ENCODE measurements around the gene HEXD. TPM values are rescaled to one million over a fixed set of nuclear protein-coding genes. Genes with fewer than 3 reads are reported as not detected.

HEXD gene
- total and polyA plus RNA-seq, 10 of the 15 experiments (the other 5 are each of a cell fraction or from before 2014, with no cell fraction given) = 1.6 to 24.2 (median 7.0) TPM

DNA sequence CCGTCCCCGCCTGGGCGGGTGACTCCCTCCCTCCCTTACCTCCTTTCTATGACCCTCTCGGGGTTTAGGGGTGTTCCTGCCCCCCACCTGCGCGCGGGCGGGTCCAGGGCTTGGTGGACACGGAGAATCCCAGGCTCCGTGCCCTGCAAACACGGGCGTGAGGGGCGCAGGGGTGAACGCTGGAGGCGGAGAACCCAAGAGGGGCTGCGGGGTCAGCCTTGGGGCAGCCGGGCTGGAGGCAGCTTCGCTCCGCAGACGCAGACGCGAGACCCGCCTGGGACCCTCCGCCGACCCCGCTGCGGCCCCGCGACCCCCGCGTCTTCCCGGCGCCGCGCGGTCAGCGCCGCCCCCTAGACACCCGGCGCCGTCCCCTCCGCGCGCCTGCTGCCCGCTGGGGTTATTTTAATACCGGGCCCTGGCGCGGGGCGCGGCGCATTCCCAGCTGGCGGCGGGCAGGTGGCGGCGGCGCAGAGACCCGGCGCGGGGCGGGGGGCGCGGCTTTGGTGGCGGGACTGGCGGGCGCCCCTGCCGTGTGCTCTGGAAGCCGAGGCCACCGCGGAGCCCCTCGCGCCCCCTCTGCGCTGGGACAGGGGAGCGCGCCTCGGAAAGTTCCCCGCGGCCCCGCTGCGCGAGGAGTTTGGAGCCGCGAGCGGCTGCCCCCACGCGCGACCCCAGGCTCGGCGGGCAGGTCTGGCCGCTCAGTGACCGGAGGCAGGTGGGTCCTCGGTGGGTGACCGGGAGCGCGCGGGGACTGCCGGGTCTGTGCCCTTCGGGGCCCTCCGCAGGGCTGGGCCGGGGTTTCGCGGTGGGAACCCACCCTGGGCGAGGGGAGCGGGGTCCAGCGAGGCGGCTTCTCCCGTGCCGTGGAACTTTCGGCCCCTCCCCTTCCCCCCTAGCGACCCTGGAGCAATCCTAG is 46.6 kb upstream of the HEXD start, which contains the start of gene UTS2R (continued):
- TF ChIP-seq, protein P1, sequence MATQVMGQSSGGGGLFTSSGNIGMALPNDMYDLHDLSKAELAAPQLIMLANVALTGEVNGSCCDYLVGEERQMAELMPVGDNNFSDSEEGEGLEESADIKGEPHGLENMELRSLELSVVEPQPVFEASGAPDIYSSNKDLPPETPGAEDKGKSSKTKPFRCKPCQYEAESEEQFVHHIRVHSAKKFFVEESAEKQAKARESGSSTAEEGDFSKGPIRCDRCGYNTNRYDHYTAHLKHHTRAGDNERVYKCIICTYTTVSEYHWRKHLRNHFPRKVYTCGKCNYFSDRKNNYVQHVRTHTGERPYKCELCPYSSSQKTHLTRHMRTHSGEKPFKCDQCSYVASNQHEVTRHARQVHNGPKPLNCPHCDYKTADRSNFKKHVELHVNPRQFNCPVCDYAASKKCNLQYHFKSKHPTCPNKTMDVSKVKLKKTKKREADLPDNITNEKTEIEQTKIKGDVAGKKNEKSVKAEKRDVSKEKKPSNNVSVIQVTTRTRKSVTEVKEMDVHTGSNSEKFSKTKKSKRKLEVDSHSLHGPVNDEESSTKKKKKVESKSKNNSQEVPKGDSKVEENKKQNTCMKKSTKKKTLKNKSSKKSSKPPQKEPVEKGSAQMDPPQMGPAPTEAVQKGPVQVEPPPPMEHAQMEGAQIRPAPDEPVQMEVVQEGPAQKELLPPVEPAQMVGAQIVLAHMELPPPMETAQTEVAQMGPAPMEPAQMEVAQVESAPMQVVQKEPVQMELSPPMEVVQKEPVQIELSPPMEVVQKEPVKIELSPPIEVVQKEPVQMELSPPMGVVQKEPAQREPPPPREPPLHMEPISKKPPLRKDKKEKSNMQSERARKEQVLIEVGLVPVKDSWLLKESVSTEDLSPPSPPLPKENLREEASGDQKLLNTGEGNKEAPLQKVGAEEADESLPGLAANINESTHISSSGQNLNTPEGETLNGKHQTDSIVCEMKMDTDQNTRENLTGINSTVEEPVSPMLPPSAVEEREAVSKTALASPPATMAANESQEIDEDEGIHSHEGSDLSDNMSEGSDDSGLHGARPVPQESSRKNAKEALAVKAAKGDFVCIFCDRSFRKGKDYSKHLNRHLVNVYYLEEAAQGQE (IDR thresholded peaks at IDR 0.05; ENCODE audit: low read depth, low read length) = no peak

DNA sequence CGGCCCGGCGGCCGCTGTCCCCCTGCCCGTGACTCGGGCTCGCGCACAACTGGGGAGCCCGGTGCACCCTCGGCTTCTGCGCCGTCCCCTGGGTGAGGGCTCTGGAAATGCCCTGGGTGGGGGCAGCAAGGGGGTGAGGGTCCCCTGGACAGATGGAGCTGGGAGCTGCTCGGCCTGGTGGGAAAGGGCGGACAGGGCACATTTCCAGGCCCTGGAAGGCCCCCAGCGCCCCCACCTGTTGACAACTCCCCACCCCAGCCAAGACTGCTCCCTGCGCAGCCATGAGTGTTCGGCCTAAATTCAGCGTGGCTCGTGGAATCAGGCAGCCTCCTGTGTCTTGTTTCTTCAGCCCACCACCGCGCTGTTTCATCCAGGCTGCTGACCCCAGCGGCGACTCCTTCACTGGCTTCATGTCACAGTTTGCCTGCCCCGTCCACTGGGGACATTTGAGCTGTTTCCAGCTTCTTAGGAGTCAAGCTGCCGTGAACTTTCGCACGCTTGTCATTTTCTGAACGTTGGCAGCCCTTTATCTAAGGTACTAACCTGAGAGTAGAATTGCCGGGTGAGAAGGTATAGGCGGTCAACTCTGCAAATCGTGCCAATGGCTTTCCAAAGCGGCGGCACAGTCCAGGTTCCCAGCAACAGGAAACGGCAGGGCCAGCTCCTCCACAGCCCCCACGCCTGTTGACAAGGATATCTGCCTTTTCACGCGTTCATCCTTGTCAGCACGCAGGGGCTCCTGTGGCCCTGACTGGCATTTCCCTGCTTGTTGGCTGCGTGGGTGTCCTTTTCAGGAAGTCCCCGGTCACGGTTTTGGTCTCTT is 45.7 kb upstream of the HEXD start:
- Histone ChIP-seq H3K4me1 (ENCODE audit: control insufficient read depth, insufficient read depth, low read length) (peaks cover 12% of the 10 kb centered on the region), H3K4me2 (ENCODE audit: control insufficient read depth, insufficient read depth) (no peak overlapping the region), H3K36me3 (ENCODE audit: control insufficient read depth in 2 of 2, insufficient read depth in 2 of 2, low read length in 1 of 2) (no peaks in the 10 kb centered on the region), H3K79me2 (ENCODE audit: control insufficient read depth, insufficient read depth, low read length) (no peaks in the 10 kb centered on the region), H3K27me3 (replicated peaks in 1 of 2; ENCODE audit: control insufficient read depth in 2 of 2, insufficient read depth in 2 of 2, low read length in 1 of 2) (peaks cover 0 to 4% of the 10 kb centered on the region in 2 experiments; a peak in 2 of 4 replicates), H3K9me3 (replicated peaks; ENCODE audit: control insufficient read depth, insufficient read depth, low read length) (no peaks in the 10 kb centered on the region), H3K9ac (ENCODE audit: control insufficient read depth, insufficient read depth, low read length) (no peak overlapping the region), H4K20me1 (ENCODE audit: control insufficient read depth, insufficient read depth) (no peaks in the 10 kb centered on the region), H3K4me3 (no peak overlapping the region), H2AFZ (ENCODE audit: control insufficient read depth, low read depth, low read length) (no peak overlapping the region), H3K27ac (ENCODE audit: control insufficient read depth, insufficient read depth) (no peak overlapping the region)
- ChIA-PET CTCF (interaction anchor here (1.0 to 1.5 kb wide), 2 partner anchors 35 to 167 kb away, joined by 3 to 4 read pairs; no protein-coding TSS in a partner anchor), POLR2A (no interaction called here), RAD21 (ENCODE audit: unreplicated experiment) (no interaction called here), SMC1A (ENCODE audit: uncharacterized antibody, unreplicated experiment) (interaction anchor here (0.9 kb wide), 1 partner anchor 31 kb away, joined by 3 read pairs; no protein-coding TSS in a partner anchor)
- BruUV-seq (replicated peaks) = no TSS peak
- intact Hi-C loops (cut with micrococcal nuclease; ENCODE audit: unreplicated experiment) (no loop called here), in situ Hi-C loops (cut with MboI) (no loop called here)
- ATAC-seq (no peak; the same call in 2 of the 3 replicates), DNase-seq (ENCODE audit: low read depth, low spot score) (no peak), FAIRE-seq (no peak)
- 32% methylated on average over 41 of the region's 41 CpGs for WGBS (ENCODE audit: insufficient coverage, insufficient replicate concordance, low lambda C conversion rate, missing lambda C conversion rate)
- TF ChIP-seq, protein P2, sequence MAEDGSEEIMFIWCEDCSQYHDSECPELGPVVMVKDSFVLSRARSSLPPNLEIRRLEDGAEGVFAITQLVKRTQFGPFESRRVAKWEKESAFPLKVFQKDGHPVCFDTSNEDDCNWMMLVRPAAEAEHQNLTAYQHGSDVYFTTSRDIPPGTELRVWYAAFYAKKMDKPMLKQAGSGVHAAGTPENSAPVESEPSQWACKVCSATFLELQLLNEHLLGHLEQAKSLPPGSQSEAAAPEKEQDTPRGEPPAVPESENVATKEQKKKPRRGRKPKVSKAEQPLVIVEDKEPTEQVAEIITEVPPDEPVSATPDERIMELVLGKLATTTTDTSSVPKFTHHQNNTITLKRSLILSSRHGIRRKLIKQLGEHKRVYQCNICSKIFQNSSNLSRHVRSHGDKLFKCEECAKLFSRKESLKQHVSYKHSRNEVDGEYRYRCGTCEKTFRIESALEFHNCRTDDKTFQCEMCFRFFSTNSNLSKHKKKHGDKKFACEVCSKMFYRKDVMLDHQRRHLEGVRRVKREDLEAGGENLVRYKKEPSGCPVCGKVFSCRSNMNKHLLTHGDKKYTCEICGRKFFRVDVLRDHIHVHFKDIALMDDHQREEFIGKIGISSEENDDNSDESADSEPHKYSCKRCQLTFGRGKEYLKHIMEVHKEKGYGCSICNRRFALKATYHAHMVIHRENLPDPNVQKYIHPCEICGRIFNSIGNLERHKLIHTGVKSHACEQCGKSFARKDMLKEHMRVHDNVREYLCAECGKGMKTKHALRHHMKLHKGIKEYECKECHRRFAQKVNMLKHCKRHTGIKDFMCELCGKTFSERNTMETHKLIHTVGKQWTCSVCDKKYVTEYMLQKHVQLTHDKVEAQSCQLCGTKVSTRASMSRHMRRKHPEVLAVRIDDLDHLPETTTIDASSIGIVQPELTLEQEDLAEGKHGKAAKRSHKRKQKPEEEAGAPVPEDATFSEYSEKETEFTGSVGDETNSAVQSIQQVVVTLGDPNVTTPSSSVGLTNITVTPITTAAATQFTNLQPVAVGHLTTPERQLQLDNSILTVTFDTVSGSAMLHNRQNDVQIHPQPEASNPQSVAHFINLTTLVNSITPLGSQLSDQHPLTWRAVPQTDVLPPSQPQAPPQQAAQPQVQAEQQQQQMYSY (CRISPR knock-in tag; IDR thresholded peaks at IDR 0.05) = no peak
- TF ChIP-seq MEF2A (IDR thresholded peaks at IDR 0.05; ENCODE audit: insufficient read depth, low read depth, low read length) = no peak
- TF ChIP-seq NR2F1 (conservative IDR thresholded peaks at IDR 0.05) = 0 out of 2 replicates have a peak, but pooled peaks have one; percentile 20
- TF ChIP-seq TARDBP (IDR thresholded peaks at IDR 0.05; ENCODE audit: borderline replicate concordance) = no peak
- TF ChIP-seq IKZF1 (conservative IDR thresholded peaks at IDR 0.05) = peak; percentile 54
- TF ChIP-seq RCOR1 (conservative IDR thresholded peaks at IDR 0.05; ENCODE audit: low read depth, low read length) = no peak
- no peak for TF ChIP-seq MYB (IDR thresholded peaks at IDR 0.05; ENCODE audit: borderline replicate concordance, low read depth, low read length)
- TF ChIP-seq IKZF2 (IDR thresholded peaks at IDR 0.05) = peak; percentile 32 to 51; a peak in 2 of 4 replicates
- TF ChIP-seq, protein P3, sequence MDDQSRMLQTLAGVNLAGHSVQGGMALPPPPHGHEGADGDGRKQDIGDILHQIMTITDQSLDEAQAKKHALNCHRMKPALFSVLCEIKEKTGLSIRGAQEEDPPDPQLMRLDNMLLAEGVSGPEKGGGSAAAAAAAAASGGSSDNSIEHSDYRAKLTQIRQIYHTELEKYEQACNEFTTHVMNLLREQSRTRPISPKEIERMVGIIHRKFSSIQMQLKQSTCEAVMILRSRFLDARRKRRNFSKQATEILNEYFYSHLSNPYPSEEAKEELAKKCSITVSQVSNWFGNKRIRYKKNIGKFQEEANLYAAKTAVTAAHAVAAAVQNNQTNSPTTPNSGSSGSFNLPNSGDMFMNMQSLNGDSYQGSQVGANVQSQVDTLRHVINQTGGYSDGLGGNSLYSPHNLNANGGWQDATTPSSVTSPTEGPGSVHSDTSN (IDR thresholded peaks at IDR 0.05; ENCODE audit: insufficient replicate concordance, low read depth, low read length) = no peak

Data from GM12878 (cell line).